Heart left ventricle (tissue), 16 donors: ENCODE results near the gene LPP. TPM values are rescaled to one million over a fixed set of nuclear protein-coding genes. Genes with fewer than 3 reads are reported as not detected.

Experiments used
- ATAC-seq, 4 donors: fragments of 200-7000 bp; cut with Tn5 transposase; one replicate each; pipeline ENCODE4 v1.9.1; 2020 to 2022; ENCODE audit warnings: moderate library complexity in 4 of 4, mild to moderate bottlenecking in 3 of 4, moderate number of reproducible peaks in 1 of 4
- DNase-seq, 5 donors: peaks; one replicate each; pipeline ENCODE4 v3.0.0-alpha.2; 2020
- H3K27ac ChIP-seq, 12 donors: fragments of 200-600 bp; sonication (generic) in 4 of 12; one replicate each; pipeline versions ENCODE4 v1.5.0 to v1.8.0; 2016 to 2022; ENCODE audit warnings: mild to moderate bottlenecking in 2 of 12
- H3K27me3 ChIP-seq, 9 donors: fragments of 200-600 bp; sonication (generic) in 2 of 9; one replicate each; pipeline versions ENCODE4 v1.5.1 to v1.8.0; 2016 to 2022; ENCODE audit warnings: mild to moderate bottlenecking in 3 of 9
- H3K36me3 ChIP-seq, 9 donors: fragments of 200-600 bp; sonication (generic) in 2 of 9; one replicate each; pipeline versions ENCODE4 v1.5.0 to v1.8.0; 2018 to 2022; ENCODE audit warnings: mild to moderate bottlenecking in 2 of 9
- H3K4me1 ChIP-seq, 12 donors: fragments of 200-600 bp; sonication (generic) in 4 of 12; one replicate each; pipeline versions ENCODE4 v1.5.0 to v1.8.0; 2016 to 2022; ENCODE audit warnings: mild to moderate bottlenecking in 3 of 12
- H3K4me3 ChIP-seq, 12 donors: fragments of 200-600 bp; sonication (generic) in 4 of 12; one replicate each; pipeline versions ENCODE4 v1.5.0 to v1.8.0; 2017 to 2022; ENCODE audit warnings: mild to moderate bottlenecking in 9 of 12, moderate library complexity in 4 of 12
- H3K9me3 ChIP-seq, 12 donors: fragments of 200-600 bp; sonication (generic) in 4 of 12; one replicate each; pipeline versions ENCODE4 v1.5.0 to v1.8.0; 2016 to 2022; ENCODE audit warnings: mild to moderate bottlenecking in 1 of 12
- CTCF ChIP-seq, 12 donors: fragments of 200-600 bp; sonication (generic) in 4 of 12; IDR thresholded peaks; one replicate each; pipeline versions ENCODE4 v1.5.0 to v1.8.0; 2018 to 2022; ENCODE audit warnings: antibody characterized with exemption in 12 of 12, mild to moderate bottlenecking in 5 of 12
- POLR2A ChIP-seq, 2 donors: fragments of 450-650 bp; IDR thresholded peaks; one replicate each; pipeline ENCODE4 v1.6.1; 2017; ENCODE audit warnings: antibody characterized with exemption in 2 of 2, mild to moderate bottlenecking in 2 of 2, moderate library complexity in 2 of 2
- WGBS, 4 donors: extraction: QIAGEN DNeasy Blood & Tissue Kit in 2 of 4; methylation state at CpG; one replicate each; pipeline versions ENCODE4 v1.1.5 to v1.1.7; 2013 to 2018; 5-methylcytosine and 5-hydroxymethylcytosine counted together
- intact Hi-C, 10 donors: fragments of 100-400 bp; cut with DNase I; formaldehyde crosslinking; loops; one replicate each; pipeline versions ENCODE4 v1.11.1 to v1.14.2; 2022
- polyA plus RNA-seq, 2 donors: library from polyadenylated mRNA; stranded (reverse); fragments of 200-250 nt; gene quantifications; one replicate each; pipeline ENCODE4 v1.2.3, GENCODE V29; 2013
- total RNA-seq, 9 donors: library from RNA; depleted of rRNA in 2 of 9; stranded (reverse); fragments of >200 nt in 2 of 9; fragmentation: NEBNext Ultra II Directional in 3 of 9; extraction: Animal tissue kit (Norgen Biotek cat#: 25700) in 3 of 9; gene quantifications; one replicate each; pipeline versions ENCODE4 v1.1.0 to v1.2.4, GENCODE V29; 2016 to 2023
- donor health status: ischemic (EF 13 %, LVEDD 7.1; RV severe dilation, severe dysfunction).
- donor health status: healthy with polysubstance abuse.
- donor health status: DM: no; HTN: yes; CAD: no.
- donor health status: DM: no; HTN: no; CAD: no.
- donor health status: ischemic (EF 25% LVEDD 6.9; RV normal size, moderate dysfunction).
- donor health status: ischemic (EF 25% LVEDD 5.7; RV mildly dilated, moderate dysfunction).
- donor health status: healthy.
- donor health status: DM: yes; HTN: yes; CAD: no.
- donor health status: ischemic (EF 35%, LVEDD 5.7; RV mildly dilated, moderate dysfunction).
- donor health status: nonischemic (EF 11% LVEDD 7.7; RV severe dilation, severe dysfunction).
- donor health status: DM: yes; HTN: yes; CAD: no.
- donor health status: PGD.
- donor health status: ischemic (EF 29% LVEDD 5.4; RV normal size, mild dysfunction).
- donor health status: nonischemic (EF 23%, LVEDD 6.1; RV moderate dilation, normal function).

The LPP gene
- total and polyA plus RNA-seq, 11 donors: 9.2 to 178 (median 100) TPM

GRCh38 chr3:188832961-188833721 is 679.2 kb downstream of the LPP start:
- Histone ChIP-seq H3K36me3 (no peaks in the 10 kb centered on the region), H3K4me1 (peaks cover 0 to 43% (median 4%) of the 10 kb centered on the region in 12 donors), H3K9me3 (no peaks in the 10 kb centered on the region), H3K27me3 (no peaks in the 10 kb centered on the region), H3K4me3 (no peak overlapping the region), H3K27ac (peak overlapping the region in 1 of 12 donors; percentile 9)
- TF ChIP-seq POLR2A (IDR thresholded peaks at IDR 0.05) (no peak), CTCF (IDR thresholded peaks at IDR 0.05) (no peak)
- ATAC-seq: peak in 1 of 4 donors; percentile 27
- intact Hi-C loops: no loop called here
- DNase-seq: no peak
- 62 to 70% (median 68%) methylated on average over 5 of the region's 5 CpGs for WGBS, 4 donors

- H3K4me3 ChIP-seq: no peak overlapping the region
- no peaks in the 10 kb centered on the region for H3K27me3 ChIP-seq
- no peak for TF ChIP-seq POLR2A (IDR thresholded peaks at IDR 0.05)
- no peak for TF ChIP-seq CTCF (IDR thresholded peaks at IDR 0.05)
- peaks cover 0 to 40% (median 4%) of the 10 kb centered on the region in 12 donors for H3K4me1 ChIP-seq
- intact Hi-C loops: no loop called here
- DNase-seq (no peak), ATAC-seq (no peak)
- peaks cover 0 to 4% (median 0%) of the 10 kb centered on the region in 12 donors for H3K9me3 ChIP-seq
- 85 to 94% (median 93%) methylated on average over 3 of the region's 3 CpGs for WGBS, 4 donors
- no peaks in the 10 kb centered on the region for H3K36me3 ChIP-seq
- no peak overlapping the region for H3K27ac ChIP-seq
Observed at GRCh38 chr3:188834349-188834748, 680.4 kb downstream of the LPP start.

GRCh38 chr3:188839187-188839695 is 685.3 kb downstream of the LPP start:
- Histone ChIP-seq H3K4me1 (peaks cover 0 to 26% (median 0%) of the 10 kb centered on the region in 12 donors), H3K9me3 (peaks cover 0 to 4% (median 0%) of the 10 kb centered on the region in 12 donors), H3K27me3 (no peaks in the 10 kb centered on the region), H3K27ac (no peak overlapping the region), H3K36me3 (no peaks in the 10 kb centered on the region), H3K4me3 (no peak overlapping the region)
- TF ChIP-seq POLR2A (IDR thresholded peaks at IDR 0.05) (no peak), CTCF (IDR thresholded peaks at IDR 0.05) (no peak)
- no peak for DNase-seq
- intact Hi-C loops: no loop called here
- 95 to 98% (median 96%) methylated on average over 8 of the region's 8 CpGs for WGBS, 4 donors
- no peak for ATAC-seq

- ATAC-seq (no peak), DNase-seq (no peak)
- WGBS, 4 donors: 93 to 98% (median 94%) methylated on average over 1 of the region's 1 CpG
- no peaks in the 10 kb centered on the region for H3K36me3 ChIP-seq
- H3K4me1 ChIP-seq: peaks cover 0 to 29% (median 0%) of the 10 kb centered on the region in 12 donors
- no peak overlapping the region for H3K27ac ChIP-seq
- no peak overlapping the region for H3K4me3 ChIP-seq
- H3K9me3 ChIP-seq: peaks cover 0 to 4% (median 0%) of the 10 kb centered on the region in 12 donors
- intact Hi-C loops: no loop called here
- TF ChIP-seq CTCF (IDR thresholded peaks at IDR 0.05) (no peak), POLR2A (IDR thresholded peaks at IDR 0.05) (no peak)
- H3K27me3 ChIP-seq: no peaks in the 10 kb centered on the region
Observed at GRCh38 chr3:188840290-188840689, 686.3 kb downstream of the LPP start.
